NCI-H1417 (cell line): ENCODE results near the gene NACC2.

Source experiments
- DNase-seq, 3 experiments: peaks; one replicate each; lab custom pipeline; 2025; lab: John Stamatoyannopoulos, UW

The NACC2 gene

DNA sequence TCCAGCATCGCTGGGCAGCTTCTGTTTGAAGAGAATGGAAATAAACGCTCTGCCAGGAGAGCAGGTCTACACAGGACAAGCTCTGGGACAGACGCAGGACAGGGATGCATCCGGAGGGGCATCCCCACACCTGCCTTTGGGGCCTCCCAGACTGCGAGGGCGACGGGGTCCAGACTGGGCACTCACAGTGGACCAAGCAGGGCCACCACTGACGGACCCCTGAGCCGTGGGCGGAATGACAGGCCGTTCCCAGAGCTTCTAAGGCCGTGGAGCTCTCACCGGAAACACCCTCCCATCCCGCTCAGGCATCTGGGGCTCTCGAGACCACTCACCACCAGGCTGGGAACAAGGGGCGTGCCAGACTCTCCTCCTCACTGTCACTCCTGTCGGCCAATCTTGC is 34.1 kb upstream of the NACC2 start:
- no peak for DNase-seq

DNA sequence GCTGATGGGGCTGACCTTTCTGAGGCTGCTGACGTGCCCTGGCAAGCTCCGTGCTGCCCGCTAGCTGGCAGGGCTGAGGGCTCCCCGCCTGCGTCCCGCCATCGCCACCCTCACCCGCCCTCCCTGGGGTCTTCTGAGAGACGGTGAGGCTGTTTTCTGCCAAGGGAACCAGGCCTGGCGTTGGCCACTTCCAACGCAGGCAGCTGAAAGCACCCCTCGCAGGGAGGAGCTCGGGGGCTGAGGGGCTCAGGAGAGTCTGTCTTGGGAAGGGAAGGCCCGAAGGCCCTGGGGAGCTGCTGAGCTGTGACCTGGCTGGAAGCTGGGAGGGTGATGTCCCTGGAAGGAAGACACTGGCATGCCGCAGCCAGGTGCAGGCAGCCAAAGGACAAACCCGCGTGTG is 33.3 kb upstream of the NACC2 start:
- DNase-seq: no peak

DNA sequence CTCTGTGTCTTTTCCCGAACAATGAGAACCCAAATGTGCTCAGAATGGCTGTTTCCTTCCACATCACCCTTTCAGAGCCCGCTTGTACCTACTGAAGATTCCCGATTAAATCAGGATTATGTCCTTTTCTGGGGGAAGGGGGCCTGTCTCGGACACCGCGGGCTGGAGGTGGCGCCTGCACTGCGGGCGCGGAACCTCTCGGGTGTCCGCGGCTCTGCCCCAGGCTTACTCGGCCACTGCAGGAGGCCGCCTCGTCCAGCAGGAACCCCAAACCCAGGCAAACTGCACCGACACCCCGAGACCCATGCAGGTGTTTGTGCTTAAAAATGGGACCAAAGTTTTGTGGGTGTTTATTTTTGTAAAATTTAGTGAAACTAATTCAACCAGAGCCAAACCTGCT is 32.2 kb upstream of the NACC2 start:
- DNase-seq: no peak

DNA sequence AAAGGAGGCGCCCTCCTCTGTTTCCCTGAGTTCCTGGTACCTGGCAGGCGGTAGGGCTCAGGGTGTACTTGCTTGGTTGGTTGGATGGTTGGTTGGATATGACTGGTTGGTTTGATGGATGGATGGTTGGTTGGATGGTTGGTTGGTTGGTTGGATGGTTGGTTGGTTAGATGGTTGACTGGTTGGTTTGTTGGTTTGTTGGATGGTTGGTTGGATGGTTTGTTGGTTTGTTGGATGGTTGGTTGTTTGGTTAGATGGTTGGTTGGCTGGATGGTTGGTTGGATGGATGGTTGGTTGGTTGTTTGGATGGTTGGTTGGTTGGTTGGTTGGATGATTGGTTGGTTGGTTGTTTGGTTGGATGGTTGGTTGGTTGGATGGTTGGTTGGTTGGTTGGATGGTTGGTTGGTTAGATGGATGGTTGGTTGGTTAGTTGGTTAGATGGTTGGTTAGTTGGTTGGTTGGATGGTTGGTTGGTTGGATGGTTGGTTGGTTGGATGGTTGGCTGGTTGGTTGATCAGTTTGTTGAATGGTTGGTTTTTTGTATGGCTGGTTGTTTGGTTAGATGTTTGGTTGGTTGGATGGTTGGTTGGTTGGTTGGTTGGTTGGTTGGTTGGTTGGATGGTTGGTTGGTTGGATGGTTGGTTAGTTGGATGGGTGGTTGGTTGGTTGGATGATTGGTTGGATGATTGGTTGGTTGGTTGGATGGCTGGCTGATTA is 30.0 kb upstream of the NACC2 start:
- no peak for DNase-seq

DNA sequence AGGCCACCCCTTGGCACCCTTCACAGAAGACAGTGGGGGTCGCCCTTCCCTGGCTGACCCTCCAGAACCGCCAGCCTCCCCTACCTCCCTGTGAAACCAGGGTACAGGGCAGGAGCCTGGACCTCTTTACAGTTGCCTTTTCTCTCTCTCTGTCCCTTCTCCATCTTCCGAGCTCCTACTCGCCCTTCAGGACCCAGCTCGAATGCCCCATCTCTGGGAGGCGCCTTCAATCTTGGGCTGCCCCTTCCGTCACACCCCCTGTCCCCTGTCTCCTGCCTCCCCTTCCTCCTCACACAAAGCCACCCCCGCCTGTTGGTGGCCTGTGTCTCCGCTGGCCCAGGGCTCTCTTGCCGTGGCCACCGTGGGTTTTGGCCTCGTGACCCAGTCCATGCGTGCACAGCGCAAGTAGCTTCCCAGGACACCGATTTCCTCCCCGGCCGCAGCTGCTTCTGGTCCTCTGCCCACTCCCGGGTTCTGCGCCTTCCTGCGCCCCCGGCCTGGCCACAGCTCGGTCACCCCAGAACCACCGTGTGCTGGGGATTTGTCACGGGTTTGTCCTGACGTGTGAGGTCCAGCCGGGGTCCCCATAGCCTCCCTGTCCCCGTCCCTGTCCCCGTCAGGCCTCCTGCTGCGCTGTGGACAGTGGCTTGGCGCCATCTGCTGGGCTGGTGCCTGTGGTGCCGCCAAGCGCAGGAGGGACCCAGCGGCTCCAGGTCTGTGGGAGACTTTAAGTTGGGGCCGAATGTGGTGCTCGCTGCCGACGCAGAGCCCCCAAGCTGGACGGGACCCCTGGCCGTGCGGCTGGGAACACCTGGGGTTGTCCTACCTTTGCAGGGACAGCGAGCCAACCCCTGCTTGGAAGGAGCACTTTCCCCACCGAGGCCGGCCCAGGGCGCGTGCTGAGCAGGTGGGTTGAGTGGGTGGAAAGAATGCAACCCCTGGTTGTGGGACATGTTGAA is 27.6 kb upstream of the NACC2 start:
- peak; percentile 52 to 74 (median 53) for DNase-seq

DNA sequence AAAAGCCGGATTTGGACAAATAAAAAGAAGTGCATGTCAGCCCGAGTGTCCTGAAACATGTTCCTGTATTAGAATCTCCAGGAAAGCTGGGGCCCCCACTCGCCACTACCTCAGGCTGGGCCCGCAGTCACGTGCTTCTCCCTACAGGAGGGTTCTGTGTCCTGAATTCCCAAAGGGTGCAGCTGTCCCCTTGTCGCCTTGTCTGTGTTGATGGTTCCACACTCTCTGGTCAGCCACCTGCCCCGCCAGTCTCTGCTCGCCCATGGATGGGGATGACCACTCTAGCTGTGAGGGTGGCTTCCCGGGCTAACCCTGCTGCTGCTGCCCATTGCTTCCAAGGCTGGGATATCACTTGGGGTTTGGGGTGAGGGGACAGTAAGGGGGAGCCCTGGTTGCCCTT is 26.7 kb upstream of the NACC2 start:
- DNase-seq: no peak

DNA sequence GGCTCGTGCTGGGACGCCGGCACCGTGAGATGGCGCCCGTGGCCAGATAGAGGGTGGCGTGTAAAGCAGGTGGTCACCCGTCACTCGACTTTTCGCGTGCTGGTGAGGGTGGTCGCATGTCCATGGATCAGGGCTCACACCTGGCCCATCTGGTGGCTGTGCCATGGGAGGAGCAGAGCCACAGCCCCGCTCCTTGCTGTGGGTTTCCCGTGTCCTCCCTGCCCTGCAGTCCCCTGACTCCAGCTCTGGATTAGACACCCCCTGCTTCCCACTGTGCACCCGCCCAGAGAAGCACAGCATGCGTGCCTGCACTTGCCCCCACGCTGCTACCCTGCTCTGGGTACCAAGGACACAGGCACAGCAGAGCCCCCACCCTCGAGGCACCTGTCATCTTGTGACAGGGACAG is 25.4 kb upstream of the NACC2 start:
- no peak for DNase-seq

DNA sequence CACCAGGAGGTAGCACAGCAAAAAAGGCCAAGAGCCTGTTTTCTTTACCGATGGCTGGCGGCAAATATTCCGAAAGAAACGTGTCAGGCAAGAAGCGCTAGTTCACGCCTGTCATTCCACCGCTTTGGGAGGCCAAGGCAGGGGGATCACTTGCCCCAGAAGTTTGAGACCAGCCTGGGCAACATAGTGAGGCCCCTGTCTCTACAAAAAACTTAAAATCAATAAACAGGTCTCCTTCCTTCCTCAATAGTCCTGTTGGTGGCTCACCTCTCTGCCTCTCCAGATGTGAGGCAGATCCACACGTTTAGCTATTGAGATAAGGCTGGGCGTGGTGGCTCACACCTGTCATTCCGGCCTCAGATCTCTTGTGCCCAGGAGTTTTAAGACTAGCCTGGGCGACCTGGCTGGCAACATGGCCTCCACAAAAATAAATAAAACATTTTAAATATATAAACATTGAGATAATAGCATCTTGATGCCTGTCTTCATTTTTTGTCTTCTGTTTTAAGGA is 24.8 kb upstream of the NACC2 start:
- no peak for DNase-seq

DNA sequence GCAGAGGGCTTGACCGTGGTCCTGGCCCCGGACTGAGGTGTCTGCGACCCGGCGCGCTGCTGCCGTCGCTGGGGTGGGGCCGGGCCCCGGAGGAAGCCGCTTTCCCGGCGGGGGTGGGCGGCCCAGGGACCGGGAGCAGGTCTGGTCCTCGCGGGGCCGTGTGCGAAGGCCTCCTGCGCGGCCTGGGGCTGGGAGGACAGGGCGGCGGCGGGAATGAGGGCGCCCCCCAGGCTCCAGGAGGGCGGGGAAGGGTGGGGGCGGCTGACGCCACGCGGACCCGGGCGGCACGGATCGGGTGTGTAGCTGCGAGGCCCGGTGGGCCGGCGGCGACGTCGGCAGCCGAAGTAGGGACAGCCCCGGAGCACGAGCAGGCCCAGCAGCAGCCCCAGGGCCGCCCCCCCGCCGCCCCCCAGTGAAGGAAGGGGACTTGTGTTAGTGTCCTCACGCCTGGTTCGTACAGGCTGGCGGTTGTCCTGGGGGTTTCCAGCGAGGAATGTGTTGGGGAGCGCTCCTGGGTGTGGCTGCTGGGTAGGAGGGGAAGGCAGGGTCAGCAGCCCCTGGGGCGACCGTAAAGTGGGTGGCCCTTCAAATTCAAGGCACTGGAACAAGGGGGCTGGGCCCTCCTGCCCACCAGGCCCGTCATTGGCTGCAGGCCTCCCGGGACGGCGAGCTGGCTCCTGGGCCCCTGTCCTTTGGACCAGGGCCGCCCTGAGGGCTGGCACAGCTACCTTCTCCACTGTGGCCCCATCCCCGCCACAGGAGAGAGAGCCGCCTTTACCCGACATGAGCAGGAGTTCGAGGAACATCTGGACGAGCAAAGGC is 24.2 kb upstream of the NACC2 start:
- peak in 1 of 3 experiments; percentile 47 for DNase-seq

DNA sequence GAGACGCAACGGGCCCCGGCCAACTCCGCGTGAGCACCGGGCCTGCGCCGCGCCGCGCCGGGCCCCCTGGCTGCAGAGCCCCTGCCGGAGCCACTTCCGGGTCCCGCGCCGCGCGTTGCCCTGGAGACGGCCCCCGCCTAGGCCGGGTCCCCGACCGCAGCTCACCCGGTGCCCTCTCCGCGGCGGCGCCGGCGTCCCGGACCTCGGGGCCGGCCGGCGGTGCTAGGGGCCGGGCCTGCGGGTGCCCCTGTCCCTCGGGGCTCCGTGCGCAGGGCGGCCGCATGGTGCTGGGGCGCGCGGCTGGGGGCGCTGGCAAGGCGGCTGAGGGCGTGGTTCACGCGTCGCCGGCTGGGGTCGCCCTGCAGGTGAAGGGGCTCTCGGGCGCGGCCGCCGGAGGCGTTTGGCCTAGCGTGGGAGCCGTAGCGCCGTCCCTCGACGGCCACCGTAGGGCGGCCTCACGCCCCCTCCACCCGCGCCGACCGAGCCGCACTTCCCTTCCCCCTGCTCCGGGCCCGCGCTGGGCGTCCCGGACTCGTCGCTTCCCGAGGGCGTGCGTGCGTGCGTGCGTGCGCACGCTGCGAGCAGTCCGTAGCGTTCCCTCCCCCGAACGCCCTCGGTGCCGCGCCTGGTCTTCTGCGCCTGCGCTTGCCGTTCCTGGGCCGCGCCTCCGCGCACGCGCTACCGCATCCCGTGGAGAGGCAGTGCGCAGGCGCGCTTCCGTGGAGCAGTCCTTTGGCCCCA is 23.4 kb upstream of the NACC2 start, which contains the start of gene TMEM250:
Gene TMEM250 (minus strand): TSS at position 556 of the 741 bp plus-strand sequence. CDS start 1,975 bp downstream, outside the sequence.
- DNase-seq: peak; percentile 92 to 99 (median 98)

DNA sequence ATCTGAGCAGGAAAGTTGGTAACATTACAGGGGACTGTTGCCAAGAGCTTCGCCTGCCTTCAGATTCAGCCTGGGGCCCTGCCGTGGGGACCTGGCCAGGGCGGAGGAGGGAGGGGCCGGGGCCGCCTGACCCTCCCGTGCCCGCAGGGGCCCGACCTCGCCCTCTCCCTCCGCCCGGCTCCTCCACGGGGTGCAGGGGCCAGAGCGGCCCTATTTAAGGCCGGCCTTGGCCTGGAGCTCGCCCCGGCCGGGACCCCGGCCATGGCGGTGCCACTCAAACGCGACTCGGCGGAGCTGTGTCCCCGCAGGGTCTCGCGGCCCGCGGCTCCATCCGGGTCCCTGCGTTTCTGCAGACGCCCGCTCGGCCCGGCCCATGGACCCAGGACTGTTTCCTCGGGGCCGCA is 22.8 kb upstream of the NACC2 start:
- peak in 1 of 3 experiments; percentile 75 for DNase-seq

DNA sequence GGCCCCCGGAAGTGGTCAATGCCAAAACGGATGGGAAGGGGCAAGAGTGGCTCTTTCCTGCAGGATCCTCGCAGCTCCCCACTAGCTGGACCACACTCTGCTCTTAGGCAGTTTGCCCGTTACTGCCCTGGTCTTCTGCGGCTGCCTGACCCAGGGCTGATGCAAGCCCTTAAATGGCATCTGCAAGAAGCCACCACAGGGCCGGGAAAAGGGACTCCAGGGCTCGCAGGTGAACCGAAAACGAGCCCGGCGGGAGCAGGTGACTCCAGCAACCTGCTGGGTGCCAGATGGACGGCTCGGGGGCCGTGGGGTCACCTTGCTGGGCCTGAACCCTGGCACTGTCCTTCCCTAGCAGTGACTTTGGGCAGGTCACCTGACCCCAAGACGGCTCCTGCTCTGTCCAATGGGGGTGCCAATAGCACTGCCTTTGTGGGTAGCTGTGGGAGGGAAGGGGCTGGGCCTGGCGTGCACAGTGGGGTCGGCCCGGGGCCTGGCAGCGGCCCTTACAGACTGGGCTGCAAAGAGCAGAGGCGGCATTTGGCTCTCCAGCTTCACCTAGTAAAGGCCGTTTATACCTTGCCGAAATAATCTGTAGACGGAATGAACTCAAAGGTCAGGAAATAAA is 22.3 kb upstream of the NACC2 start:
- peak in 2 of 3 experiments; percentile 62 to 75 for DNase-seq

DNA sequence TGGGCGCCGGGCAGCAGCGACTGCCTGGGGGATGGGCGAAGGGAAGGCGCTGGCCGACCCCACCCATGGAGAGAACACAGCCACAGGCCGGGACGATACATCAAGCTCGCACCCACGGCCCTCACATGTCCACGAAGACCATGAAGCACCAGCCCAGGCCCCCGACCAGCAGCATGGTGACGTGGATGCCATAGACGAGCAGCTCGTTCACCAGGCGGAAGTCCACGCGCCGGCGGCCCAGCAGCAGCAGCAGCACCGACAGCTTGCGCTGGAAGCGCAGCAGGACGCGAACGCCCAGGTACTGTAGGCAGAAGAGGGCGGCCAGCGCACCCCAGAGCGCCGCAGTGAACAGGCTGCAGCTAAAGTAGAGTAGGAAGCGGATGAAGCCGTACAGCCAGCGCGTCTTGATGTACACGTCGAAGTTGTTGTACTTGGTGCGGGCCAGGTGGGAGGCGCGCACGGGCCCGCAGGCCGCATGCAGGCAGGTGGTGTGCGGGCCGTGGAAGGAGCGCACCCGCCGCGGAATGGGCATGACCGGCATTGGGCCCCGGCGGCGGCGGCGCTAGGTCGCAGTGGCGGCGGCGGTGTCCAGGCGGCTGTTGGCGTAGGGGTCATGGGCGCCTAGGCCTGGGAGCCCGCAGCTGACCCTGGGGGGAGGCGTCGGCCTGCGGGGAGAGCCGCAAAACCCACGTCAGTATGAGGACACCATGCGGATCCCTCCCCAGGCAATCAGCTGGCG is 21.4 kb upstream of the NACC2 start:
- no peak for DNase-seq

DNA sequence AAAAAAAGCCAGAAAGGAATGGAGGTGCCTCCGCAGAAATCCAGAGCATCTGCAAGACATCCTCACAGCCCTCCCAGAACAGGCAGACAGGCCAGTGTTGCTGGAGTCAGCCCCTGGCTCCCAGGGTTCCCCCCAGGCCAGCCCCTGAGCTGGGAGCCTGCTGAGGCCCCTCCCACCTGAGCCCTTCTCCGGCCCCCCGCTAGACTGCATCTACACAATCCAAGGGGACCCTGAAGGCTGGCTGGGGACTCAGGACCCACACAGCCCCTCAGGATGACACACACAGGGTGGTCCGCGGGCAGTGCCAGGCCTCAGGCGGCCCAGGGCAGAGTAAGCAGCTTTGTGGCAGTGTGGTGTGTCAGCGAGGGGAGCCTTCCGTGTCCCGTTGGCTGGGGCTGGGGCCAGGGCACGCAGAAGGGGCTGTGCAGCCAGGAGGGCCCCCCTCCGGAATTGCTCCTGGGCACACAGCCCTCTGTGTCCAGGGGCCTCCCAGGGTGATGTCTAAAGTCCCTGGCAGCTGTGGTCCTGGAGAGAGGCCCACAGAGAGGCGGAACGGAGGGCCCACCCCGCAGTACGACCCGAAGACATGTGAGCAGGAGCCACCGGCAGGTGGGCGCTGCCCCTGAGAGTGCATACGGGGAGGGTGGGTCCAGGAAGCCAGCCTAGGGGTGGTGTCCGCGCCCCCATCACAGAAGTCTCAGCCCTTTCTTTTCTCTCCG is 20.7 kb upstream of the NACC2 start:
- no peak for DNase-seq

DNA sequence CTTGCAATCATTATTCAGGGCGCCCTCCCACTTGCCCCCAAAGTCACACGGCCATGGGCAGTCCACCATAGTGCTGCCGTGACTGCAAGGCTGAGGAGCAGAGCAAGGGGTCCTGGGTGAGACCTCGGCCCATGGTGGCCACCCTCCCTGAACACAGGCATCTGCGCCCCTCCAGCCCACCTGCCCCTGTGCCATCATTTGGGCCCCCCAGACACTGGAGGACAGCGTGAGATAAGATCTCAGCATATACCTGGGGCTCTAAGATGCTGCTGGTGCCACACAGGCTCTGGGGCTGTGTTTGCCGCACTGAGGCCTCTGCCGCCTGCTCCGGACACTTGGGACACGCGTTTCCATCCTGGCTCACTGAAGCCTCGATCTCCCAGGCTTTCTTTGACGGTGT is 20.1 kb upstream of the NACC2 start:
- no peak for DNase-seq

DNA sequence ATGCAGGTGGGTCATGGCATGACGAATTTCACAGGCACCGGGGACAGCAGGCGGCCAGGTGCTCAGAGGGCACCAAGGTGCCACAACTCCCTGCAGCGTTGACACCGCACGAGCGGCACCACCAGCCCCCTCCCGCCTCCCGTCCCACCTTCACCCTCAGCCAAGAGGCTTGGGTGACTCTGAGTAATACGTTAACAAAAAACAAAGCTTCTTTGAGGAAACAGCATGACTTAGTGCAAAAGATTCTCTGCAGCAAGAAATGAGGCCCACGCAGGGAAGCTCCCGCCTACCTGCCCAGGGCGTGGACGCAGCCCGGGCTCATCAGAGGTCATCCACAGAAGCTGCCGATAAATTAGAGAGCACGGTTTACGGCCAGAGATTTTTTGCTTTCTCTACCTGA is 19.5 kb upstream of the NACC2 start:
- no peak for DNase-seq

DNA sequence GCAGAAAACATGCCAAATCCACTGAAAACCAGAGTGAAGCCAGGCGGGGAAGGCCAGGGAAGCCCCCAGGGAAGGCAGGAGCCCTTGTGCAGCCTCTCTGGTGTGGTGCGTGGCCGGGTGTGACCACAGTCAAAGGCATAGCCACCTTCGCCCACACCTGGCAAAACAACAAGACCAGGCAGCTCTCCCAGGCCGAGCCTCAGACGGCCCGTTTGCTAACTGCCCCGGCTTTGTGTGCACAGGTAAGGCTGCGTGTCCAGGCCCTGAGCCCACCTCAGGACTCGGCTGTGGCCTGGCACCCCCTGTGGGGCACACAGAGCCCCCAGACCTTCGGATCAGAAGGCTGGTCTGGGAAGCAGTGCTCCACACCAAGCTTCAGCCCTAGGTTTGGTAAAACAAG is 17.5 kb upstream of the NACC2 start:
- DNase-seq: no peak

DNA sequence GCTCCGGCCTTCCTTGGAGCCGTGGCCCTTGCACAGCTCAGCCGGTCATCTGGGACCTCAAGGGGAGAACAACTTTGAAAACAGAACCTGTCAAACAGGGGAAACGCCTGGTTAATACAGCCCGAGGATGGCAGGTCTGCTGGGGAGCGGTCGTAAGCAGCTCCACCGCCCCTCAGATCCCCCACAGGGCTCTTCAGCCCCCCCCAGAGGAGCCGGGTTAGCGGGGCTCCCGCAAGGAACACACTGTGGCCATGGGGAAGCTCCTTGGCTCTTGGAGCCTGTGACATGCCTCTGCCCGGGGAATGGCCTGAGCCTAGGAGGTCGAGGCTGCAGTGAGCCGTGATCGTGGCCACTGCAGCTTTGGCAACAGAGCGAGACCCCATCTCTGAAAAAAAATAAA is 16.8 kb upstream of the NACC2 start:
- DNase-seq: no peak

DNA sequence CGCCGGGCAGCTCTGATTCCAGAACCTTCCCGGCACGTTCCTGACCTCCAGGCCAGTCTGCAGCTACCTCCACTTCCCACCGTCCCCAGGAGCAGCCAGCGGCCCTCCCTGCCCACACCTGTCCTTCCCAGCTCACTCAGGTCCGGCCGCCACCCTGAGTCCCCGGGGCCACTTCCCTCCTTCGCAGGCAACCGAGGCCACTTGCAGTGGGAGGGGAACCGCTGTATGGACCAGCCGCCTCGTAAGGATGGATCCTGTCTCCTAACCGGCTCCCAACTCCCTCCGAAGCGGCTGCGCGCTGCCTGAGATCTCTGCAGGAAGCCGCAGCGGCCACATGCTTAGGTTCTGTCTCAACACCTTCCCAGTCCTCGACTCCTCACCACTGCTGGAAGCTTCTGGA is 16.1 kb upstream of the NACC2 start:
- no peak for DNase-seq
